GM19240 (cell line): ENCODE measurements around the gene E2F6.

Source experiments
- DNase-seq: peaks from one replicate; pipeline ENCODE4 v3.0.0; 2011; ENCODE audit warnings: low spot score; ENCODE audit not compliant: insufficient read length

Gene E2F6

DNA sequence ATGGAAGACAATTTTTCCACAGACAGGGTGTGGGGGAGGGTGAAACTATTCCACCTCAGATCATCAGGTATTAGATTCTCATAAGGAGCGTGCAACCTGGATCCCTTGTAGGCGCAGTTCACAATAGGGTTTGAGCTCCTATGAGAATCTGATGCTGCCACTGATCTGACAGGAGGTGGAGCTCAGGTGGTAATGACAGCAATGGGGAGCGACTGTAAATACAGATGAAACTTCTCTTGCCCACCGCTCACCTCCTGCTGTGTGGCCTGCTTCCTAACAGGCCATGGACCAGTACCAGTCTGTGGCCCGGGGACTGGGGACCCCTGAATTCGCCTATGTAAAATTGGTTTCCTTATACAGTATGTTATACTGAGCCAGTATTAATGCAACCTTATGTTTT lies 27.3 kb upstream of the E2F6 start:
- DNase-seq: no peak

GRCh38 chr2:11492720-11493119 lies 26.8 kb upstream of the E2F6 start:
- no peak for DNase-seq

GRCh38 chr2:11492244-11492643 lies 26.3 kb upstream of the E2F6 start:
- DNase-seq: no peak

DNA sequence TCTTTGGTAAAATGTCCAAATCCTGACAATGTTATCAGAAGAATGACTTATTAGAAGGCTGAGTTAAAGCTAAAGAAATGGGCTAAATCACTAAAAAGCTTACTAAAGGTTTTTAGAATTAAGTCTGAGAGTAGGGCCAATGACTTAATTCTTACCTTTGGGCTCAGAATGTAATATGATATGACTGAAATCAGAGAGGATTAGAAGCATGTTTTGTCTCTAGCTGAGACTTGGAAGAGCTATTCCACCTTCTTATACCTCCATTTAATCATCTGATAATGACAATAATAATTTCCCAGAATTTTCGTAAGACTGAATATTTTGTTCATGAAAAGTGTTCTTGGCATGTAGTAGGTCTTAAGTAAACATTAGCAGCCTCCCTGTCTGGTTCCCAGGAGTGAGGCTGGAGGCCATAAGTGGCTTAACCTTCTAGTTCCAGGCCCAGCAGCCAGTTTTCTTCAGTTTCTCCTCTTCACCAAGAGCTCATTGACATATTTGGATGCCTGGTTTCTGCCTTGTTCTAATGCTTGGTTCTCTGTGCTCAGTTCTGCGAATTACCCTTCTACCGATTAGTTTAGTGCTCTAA lies 25.5 kb upstream of the E2F6 start:
- DNase-seq: no peak

- DNase-seq: no peak
Observed at GRCh38 chr2:11490194-11490593, 24.2 kb upstream of the E2F6 start.

GRCh38 chr2:11488809-11489208 lies 22.8 kb upstream of the E2F6 start:
- no peak for DNase-seq

DNA sequence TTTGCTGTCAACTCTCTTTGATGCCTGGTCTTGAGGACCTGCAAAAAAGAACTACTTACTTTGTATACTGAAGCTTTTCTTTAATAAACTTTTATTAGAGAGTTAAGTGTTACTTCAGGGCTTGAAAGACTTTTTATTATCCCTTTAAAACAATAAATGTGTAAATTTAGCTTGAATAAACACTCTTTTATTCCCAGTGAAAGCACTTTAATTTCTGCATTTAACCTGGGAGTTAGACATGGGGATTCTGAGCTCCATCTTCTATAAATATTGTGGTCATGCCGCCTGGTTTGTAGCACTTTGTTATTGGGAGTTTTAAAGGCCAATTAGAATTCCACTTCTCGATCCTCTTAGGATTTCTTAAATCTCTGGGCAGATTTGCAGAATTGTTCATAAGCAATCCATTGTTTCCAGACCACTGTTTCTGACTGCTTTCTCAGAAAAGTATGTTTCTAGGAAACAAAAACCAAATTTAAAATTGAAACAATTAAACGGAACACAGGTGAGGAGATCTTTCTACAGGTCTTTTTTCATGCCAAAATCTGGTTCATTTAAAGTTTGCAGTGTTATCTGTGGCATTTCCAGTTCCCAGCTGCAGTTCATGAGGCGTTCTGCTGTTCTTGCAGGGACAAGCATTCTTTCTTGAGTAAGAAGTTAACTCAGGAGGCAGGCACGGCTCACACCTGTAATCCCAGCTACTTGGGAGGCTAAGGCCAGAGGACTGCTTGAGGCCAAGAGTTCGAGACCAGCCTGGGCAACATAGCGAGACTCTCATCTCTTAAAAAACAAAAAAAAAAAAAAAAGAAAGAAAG lies 18.1 kb upstream of the E2F6 start:
- DNase-seq: no peak

DNA sequence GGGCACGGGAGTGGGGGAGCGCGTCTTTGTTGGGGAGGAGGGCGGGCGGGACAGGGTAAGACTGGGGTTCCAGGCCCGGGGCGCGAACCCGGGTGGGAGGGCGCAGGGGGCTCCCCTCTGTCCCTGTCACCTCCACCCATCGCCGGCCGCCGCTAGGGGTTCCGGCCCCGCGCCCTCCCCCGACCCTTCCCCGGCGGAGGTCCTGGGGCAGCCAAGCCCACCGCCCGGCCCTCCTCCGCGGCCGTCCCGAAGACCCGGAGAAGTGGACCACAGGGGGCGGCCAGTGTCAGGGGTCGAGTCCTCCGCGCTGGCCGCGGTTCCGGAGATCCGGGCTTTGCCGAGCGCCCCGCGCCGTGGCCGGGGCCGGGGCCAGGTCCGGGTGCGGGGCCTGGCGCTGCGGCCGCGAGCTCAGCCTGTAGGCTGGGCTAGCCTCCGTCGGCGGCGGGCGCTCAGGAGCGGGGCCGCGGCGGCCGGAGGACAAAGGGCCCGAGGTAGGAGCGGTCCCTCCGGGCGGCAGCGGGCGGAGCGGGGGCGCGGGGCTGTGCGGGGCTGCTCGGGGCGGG lies 16.6 kb upstream of the E2F6 start:
- no peak for DNase-seq

- no peak for DNase-seq
Observed at GRCh38 chr2:11481789-11482472, 16.0 kb upstream of the E2F6 start.

DNA sequence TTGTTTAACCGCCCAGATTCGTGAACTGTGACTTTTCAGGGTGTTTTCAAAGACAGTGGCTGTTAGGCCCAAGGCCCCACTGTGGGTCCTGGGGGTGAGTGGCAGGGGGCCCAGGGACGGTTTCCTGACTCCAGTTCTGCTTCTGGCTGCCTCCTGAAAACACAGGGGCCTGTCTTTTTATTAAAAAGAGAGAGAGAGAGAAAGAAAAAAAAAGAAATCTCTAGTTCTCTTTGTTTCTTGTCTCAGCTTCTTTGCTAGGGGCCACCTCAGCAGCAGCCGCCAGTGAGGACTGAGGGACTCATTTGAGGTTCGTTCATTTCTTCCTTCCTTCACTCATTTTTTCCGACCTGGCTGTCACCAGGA lies 15.4 kb upstream of the E2F6 start:
- no peak for DNase-seq

- DNase-seq: no peak
Observed at GRCh38 chr2:11480859-11481258, 14.9 kb upstream of the E2F6 start.

GRCh38 chr2:11480406-11480805 lies 14.4 kb upstream of the E2F6 start:
- no peak for DNase-seq

DNA sequence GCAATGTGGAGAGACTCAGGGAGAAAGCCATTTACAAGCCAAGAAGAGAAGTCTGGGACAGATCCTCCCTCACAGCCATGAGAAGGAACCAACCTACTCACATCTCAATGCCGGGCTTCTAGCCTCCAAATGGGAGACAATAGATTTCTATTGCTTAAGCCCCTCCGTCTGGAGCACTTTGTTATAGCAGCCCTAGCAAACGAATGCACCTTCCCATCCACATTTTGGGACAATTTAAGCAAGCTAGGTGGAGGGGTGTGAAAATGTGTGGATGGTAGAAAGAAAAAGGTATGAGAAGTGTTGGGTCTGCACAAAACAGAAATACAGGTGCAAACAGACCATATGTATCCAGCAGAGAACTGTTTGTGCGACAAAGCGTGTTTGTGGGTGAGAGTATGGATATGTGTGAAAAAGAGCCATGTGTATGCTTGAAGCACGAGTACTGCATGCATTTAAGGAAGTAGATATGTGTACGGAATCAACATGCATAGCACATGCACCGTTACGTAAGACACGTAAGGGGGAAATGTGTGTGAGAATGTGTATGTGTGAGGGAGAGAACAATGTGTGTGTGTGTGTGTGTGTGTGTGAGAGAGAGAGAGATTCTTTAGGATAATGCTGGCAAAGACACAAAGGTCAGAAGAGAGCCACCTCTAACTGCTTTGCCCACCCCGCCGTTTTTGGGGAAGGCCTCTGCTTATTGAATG lies 13.1 kb upstream of the E2F6 start:
- DNase-seq: no peak

DNA sequence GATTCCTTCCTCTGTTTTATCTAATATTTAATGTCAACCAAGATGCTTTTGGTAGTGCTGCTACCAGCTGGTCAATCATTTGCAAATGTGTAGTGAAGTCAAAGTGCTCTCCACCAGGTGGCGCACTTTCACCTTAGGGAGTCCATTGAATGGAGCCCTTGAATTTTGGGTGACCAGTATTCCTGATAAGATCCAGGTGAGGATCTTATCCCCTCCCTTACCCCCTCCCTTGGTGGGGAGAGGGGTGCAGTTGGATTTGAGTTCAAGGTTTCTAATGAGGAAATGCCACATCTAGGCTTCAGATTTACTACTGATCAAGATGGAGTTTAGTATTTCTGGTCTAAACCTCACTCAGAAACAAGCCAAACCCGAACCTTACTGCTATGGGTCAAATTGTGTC lies 12.0 kb upstream of the E2F6 start:
- peak; percentile 51 for DNase-seq

- no peak for DNase-seq
Observed at GRCh38 chr2:11473659-11474433, 7.9 kb upstream of the E2F6 start.

DNA sequence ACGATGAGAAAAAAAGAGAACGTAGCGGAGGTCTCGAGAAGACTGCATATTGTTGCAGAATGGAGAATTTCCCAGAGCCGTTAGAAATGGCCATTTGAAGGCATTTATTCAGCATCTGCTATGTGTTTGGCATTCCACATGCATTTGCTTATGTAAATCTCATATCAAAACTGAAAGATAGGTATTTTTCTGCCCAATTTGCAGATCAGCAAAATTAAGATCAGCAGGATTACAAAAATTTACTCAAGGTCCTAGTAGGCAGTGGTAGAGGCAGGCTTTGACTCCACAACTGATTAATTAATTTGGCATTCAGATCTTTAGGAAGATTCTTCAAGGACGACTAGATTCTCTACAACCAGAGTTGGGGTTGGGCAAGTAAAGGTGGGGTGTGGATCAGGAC lies 1.8 kb upstream of the E2F6 start:
- DNase-seq: no peak

DNA sequence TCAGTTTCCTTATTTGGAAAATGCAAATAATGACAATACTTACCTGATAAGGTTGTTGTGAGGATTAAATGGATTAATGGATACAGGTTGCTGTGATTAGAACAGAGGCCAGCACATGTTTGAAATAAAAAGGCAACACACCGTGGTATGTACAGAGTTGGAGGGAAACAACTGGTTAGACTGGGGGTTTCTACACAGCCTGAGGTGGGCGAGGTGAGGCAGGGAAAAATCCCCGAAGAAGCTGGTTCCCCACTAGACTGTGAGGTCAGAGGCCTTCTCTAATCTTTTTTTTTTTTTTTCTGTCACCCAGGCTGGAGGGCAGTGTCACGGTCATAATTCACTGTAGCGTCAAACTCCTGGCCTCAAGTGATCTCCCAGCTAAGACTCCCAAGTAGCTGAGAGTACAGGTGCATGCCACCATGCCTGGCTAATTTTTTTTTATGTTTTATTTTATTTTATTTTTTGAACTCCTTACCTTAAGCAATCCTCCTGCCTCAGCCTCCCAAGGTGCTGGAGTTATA lies 1.2 kb upstream of the E2F6 start:
- DNase-seq: no peak

DNA sequence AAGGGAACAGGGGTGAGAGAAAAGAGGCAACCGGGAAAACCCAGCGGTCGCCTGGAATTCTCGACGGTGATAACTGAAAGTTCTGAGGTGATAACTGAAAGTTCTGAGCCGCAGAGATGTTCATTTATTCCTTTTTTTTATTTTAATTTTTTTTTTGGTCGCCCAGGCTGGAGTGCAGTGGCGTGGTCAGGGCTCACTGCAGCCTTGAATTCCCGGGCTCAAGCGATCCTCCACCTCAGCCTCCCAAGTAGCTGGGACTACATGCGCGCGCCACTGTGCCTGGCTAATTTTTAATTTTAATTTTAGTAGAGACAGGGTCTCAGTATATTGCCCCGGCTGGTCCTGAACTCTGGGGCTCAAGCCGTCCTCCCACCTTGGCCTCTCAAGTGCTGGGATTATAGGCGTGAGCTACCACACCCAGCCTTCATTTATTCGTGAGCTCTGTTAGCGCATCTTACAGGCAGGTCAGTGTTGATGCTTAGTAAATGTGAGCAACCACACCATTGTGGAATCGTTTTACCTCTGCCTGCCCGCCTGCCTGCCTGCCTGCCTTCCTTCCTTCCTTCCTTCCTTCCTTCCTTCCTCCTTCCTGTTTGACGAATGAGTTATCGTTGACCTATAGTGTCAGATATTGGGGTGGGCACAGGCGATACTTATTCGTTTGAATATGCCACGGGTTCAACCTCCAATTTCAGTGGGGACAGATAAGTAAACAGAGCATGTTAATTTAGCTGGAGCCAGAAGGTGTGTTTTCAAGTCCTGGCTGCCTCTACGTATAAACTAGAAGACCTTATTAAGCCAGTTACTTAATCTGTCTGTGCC lies 557 bp upstream of the E2F6 start:
- no peak for DNase-seq

DNA sequence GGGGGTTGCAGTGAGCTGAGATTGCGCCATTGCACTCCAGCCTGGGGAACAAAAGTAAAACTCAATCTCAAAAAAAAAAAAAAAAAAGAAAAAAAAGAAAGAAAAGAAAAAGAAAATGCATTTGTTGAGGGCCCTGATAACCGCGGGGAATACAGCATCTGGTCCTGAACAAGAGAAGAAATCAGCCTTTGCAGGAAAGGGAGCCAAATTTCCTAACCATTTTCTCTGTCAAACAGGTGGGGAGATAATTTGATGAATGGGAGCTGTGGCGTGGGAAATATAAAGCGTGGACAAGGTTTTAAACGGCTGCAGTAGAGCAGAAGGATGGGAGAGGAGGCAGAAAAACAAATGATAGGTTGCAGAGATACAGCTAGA lies 864 bp downstream of the E2F6 start:
- DNase-seq: no peak

DNA sequence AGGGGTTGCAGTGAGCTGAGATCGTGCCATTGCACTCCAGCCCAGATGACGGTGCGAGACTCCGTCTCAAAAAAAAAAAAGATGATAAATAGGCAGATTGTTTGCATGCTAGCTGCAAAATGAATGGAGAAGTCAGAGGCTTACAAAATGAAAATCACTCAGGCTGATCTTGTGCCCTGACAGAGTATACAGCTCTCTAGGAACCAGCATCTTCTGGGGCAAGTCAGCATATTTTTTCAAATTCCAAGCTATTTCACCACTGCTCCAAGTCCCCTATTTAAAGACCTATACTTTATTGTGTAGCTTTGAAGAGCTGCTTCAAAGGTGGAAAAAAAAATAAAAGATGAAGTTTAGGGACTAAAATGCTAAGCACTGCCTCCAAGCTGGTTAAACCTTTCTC lies 6.1 kb downstream of the E2F6 start:
- no peak for DNase-seq
